ENCODE results near the gene CACNG7. TPM values are rescaled to one million over a fixed set of nuclear protein-coding genes. Genes with fewer than 3 reads are reported as not detected.

CACNG7 gene
- total RNA-seq, 1 experiment from 2014 or later = not detected

DNA sequence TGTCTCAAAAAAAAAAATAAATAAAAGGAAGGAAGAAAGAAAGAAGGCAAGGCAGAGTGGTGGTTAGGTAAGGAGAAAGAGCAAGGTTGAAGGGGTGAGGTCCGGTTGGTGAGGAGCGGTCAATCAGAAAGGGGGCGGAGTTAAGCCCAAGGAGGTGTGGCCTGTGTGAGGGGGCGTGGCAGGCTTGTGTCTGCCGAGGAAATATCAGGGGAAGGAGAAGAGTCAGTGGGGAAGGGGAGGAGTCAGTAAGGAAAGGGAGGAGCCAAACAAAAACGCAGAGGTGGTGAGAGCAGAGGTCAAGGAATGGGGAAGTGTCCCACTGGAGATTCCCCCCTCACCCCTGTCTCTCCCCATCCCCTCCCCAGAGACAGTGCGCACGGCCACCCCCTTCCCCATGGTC, 5.9 kb downstream of the CACNG7 start:
- no TSS peak for BruUV-seq (replicated peaks)
- Histone ChIP-seq H3K9ac (ENCODE audit: low read length) (no peak overlapping the region), H3K4me3 (ENCODE audit: low read length) (no peak overlapping the region), H3K9me3 (ENCODE audit: low read length) (no peaks in the 10 kb centered on the region), H3F3A (ENCODE audit: low read length, unreplicated experiment) (no peaks in the 10 kb centered on the region), H4K20me1 (ENCODE audit: low read length) (no peaks in the 10 kb centered on the region), H3K27ac (ENCODE audit: low read length) (no peak overlapping the region), H3K4me1 (ENCODE audit: insufficient read depth, low read length) (no peaks in the 10 kb centered on the region), H2AFZ (ENCODE audit: low read length) (no peak overlapping the region), H3K27me3 (ENCODE audit: low read length) (peaks cover 21% of the 10 kb centered on the region), H3K9me2 (replicated peaks; ENCODE audit: low read length) (no peaks in the 10 kb centered on the region), H3K36me3 (ENCODE audit: low read depth, low read length) (no peaks in the 10 kb centered on the region), H3K79me2 (ENCODE audit: low read length) (no peaks in the 10 kb centered on the region), H3K4me2 (ENCODE audit: low read length) (no peak overlapping the region)
- DNase-seq (no peak), ATAC-seq (no peak)
- intact Hi-C loops (cut with micrococcal nuclease) = no loop called here
- no peak for TF ChIP-seq EZH2 (IDR thresholded peaks at IDR 0.05; ENCODE audit: low read length, unreplicated experiment)
- no peak for TF ChIP-seq EZH2phosphoT487 (IDR thresholded peaks at IDR 0.05; ENCODE audit: borderline replicate concordance, low read length)
- TF ChIP-seq, protein P1, sequence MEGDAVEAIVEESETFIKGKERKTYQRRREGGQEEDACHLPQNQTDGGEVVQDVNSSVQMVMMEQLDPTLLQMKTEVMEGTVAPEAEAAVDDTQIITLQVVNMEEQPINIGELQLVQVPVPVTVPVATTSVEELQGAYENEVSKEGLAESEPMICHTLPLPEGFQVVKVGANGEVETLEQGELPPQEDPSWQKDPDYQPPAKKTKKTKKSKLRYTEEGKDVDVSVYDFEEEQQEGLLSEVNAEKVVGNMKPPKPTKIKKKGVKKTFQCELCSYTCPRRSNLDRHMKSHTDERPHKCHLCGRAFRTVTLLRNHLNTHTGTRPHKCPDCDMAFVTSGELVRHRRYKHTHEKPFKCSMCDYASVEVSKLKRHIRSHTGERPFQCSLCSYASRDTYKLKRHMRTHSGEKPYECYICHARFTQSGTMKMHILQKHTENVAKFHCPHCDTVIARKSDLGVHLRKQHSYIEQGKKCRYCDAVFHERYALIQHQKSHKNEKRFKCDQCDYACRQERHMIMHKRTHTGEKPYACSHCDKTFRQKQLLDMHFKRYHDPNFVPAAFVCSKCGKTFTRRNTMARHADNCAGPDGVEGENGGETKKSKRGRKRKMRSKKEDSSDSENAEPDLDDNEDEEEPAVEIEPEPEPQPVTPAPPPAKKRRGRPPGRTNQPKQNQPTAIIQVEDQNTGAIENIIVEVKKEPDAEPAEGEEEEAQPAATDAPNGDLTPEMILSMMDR (conservative IDR thresholded peaks at IDR 0.05; ENCODE audit: low read depth, low read length) = no peak
- CTCF ChIA-PET = no interaction called here
- POLR2A ChIA-PET (ENCODE audit: unreplicated experiment) = no interaction called here

DNA sequence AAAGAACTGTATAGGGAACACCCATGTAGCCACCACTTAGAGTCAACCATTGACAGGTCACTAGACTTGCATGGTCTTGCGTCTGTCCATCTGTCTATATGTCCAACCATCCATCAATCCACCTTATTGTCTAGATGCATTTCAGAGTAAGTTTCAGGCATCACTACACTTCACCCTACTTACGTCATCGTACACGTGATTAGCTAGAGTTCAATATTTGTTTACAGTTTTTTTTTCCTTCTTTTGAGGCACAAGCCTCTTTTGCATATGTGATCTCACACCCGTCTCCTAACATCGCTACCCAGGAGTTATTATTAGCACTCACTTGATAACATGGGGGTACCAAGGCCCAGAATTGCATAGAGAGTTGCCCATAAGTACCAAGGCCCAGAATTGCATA, 6.9 kb downstream of the CACNG7 start:
- Histone ChIP-seq H3K27me3 (ENCODE audit: low read length) (peaks cover 11% of the 10 kb centered on the region), H3K4me3 (ENCODE audit: low read length) (no peak overlapping the region), H3K36me3 (ENCODE audit: low read depth, low read length) (no peaks in the 10 kb centered on the region), H3K4me1 (ENCODE audit: insufficient read depth, low read length) (no peaks in the 10 kb centered on the region), H2AFZ (ENCODE audit: low read length) (no peak overlapping the region), H3K9me2 (replicated peaks; ENCODE audit: low read length) (no peaks in the 10 kb centered on the region), H3K4me2 (ENCODE audit: low read length) (no peak overlapping the region), H3K9ac (ENCODE audit: low read length) (no peak overlapping the region), H3K9me3 (ENCODE audit: low read length) (no peaks in the 10 kb centered on the region), H4K20me1 (ENCODE audit: low read length) (no peaks in the 10 kb centered on the region), H3F3A (ENCODE audit: low read length, unreplicated experiment) (no peaks in the 10 kb centered on the region), H3K79me2 (ENCODE audit: low read length) (no peaks in the 10 kb centered on the region), H3K27ac (ENCODE audit: low read length) (no peak overlapping the region)
- CTCF ChIA-PET = no interaction called here
- DNase-seq (no peak), ATAC-seq (no peak)
- TF ChIP-seq, protein P1 (conservative IDR thresholded peaks at IDR 0.05; ENCODE audit: low read depth, low read length) = no peak
- no peak for TF ChIP-seq EZH2phosphoT487 (IDR thresholded peaks at IDR 0.05; ENCODE audit: borderline replicate concordance, low read length)
- TF ChIP-seq EZH2 (IDR thresholded peaks at IDR 0.05; ENCODE audit: low read length, unreplicated experiment) = no peak
- no TSS peak for BruUV-seq (replicated peaks)
- intact Hi-C loops (cut with micrococcal nuclease) = no loop called here
- POLR2A ChIA-PET (ENCODE audit: unreplicated experiment) = no interaction called here

DNA sequence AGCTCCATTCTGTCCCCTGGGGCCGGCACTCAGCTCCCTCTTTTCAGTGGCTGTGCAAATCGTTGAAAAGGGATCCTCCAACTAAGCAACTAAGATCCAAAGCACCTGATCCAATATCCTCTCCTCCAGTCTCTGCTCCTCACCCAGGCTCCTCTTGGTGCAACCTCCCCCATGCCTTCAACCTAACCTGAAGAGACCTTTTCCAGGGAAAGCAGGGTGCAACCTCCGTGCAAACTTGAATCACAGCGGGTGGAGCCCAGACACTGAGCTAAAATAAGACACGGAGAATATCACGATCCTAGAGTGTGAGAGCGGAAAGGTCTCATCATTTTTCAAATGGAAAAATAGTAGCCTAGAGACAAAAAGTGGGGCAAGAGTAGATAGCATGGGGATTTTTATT, 8.3 kb downstream of the CACNG7 start:
- Histone ChIP-seq H3F3A (ENCODE audit: low read length, unreplicated experiment) (no peaks in the 10 kb centered on the region), H3K27ac (ENCODE audit: low read length) (no peak overlapping the region), H3K9me3 (ENCODE audit: low read length) (no peaks in the 10 kb centered on the region), H3K36me3 (ENCODE audit: low read depth, low read length) (no peaks in the 10 kb centered on the region), H3K4me3 (ENCODE audit: low read length) (no peak overlapping the region), H3K27me3 (ENCODE audit: low read length) (0 out of 2 replicates have a peak, but pooled peaks cover 5% of the 10 kb centered on the region), H3K4me2 (ENCODE audit: low read length) (no peak overlapping the region), H2AFZ (ENCODE audit: low read length) (no peak overlapping the region), H3K9me2 (replicated peaks; ENCODE audit: low read length) (no peaks in the 10 kb centered on the region), H3K79me2 (ENCODE audit: low read length) (no peaks in the 10 kb centered on the region), H3K4me1 (ENCODE audit: insufficient read depth, low read length) (no peaks in the 10 kb centered on the region), H4K20me1 (ENCODE audit: low read length) (no peaks in the 10 kb centered on the region), H3K9ac (ENCODE audit: low read length) (no peak overlapping the region)
- DNase-seq (no peak), ATAC-seq (no peak)
- intact Hi-C loops (cut with micrococcal nuclease) = no loop called here
- TF ChIP-seq EZH2 (IDR thresholded peaks at IDR 0.05; ENCODE audit: low read length, unreplicated experiment) (no peak), EZH2phosphoT487 (IDR thresholded peaks at IDR 0.05; ENCODE audit: borderline replicate concordance, low read length) (no peak)
- TF ChIP-seq, protein P1 (conservative IDR thresholded peaks at IDR 0.05; ENCODE audit: low read depth, low read length) = no peak
- ChIA-PET CTCF (no interaction called here), POLR2A (ENCODE audit: unreplicated experiment) (no interaction called here)
- no TSS peak for BruUV-seq (replicated peaks)

All from PC-3 (cell line).